G401.6 (cell line): ENCODE data around the gene URI1.

Experiments
- FAIRE-seq: peaks from 2 replicates; lab custom pipeline; 2012; peaks lifted over from hg19 to GRCh38; lab: Jason Lieb, UNC

URI1 gene

DNA sequence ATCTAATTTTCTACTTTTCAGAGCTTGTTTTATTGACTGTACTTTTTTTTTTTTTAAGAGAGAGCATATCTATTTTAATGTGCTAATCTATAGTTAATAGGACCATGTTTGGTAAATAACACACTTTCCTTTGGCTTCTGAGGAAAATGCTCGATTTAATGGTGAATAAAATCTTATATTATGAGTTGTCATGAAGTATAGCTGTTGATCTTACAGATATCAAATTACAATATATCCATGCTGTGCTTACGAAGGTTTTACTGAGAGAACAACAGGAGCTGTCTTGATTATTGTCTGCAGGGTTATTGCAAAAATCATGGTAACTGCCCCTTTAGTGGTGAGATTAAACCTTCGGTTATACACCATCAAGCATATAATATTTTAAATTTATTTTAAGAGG, 29.6 kb downstream of the URI1 start:
- no peak for FAIRE-seq

DNA sequence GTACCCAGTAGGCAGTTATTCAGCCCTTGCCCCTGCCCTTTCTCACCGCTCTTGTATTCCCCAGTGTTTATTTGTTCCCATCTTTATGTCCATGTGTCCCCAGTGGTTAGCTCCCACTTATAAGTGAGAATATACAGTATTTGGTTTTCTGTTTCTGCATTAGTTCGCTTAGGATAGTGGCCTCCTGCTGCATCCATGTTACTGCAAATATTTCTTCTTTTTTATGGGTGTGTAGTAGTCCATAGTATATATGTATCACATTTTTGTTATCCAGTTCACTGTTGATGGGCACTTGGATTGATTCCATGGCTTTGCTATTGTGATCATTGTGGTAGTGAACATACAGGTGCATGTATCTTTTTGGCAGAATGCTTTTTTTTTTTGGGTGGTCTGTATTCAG, 32.7 kb downstream of the URI1 start:
- no peak for FAIRE-seq

DNA sequence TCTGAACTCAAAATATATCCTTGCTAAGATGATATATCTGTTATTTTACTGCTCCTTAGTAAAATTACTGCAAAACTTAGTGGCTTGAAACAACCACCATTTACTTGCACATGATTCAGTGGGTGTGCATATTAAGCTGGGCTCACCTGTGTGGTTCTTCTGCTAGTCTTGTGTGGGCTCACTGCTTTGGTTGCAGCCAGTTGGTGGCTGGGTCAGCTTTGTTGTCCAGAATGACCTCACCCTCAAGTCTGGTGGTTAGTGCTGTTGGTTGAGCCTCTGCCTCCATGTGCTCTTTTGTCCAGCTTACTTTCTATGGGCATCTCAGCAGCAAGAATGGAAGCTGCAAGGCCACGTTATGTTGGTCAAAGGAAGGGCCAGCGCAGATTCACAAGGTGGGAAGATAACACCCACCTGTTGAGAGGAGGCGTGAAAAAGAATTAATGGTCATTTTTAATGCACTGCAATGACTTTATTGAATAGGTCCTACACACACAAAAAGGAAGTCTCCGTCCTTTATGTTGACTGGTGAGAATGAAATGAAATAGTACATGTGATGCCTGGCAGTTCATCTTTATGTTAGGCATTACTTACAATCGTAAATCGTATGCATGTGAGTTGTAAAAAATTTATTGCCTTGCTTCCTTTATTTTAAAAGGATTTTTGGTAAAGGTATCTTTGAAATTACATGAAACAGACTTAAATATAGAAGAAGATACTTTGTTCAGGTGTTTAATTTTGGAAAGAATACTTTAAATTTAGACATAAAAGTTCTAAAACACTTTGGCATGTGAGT, 34.3 kb downstream of the URI1 start:
- FAIRE-seq, result peak; percentile 30

DNA sequence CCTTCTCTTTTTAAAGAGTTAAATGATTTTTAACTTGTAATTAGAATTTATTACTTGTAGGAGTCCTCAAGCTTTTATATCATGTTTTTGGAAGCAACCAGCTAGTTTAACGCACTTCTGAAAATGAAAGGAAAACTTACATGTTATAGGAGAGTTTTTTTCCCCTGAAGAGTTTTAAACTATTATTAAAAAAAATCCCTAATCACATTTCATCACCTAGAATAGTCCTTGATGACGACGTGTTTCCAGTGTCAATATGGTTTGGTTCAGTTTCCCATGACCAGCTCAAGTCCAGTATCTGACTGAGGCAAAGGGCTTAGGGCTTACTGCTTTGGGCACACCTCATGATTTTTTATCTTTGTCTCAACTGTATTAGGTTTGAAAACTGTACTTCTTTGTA, 36.0 kb downstream of the URI1 start:
- no peak for FAIRE-seq

DNA sequence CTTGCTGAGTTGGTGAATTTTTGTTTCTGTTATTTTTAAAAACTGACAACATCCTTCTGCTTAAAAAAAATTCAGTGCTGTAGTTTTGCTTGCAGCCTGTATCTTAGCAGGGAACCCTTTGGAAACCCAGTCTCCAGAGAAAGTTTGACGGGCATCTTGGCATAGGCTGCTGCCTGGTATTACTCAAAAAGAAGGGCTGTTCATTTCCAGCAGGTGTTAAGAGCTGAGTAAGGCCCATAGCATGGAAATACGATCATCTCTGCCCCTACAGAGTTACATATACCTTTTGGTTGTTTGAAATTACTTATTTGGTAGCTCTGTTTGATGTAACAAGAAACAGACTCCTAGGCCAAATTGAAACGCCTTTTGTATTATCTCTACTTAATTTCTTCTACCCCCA, 41.5 kb downstream of the URI1 start:
- no peak for FAIRE-seq

DNA sequence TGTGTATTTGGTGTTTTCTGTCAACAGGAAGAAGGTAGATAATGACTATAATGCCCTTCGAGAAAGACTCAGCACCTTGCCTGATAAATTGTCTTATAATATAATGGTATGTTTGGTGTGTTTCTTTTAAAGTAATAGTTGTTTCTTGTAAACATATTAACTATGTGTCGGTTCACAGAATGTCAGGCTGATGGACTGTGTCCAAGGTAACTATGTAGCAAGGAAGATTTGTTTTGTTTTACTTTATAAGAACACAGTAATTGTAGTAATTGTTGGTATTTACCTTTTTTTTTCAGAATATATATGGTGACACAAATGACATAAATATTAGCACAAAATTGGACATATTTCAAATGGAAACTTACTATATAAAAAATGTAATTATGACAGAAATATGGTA, 43.2 kb downstream of the URI1 start:
- peak; percentile 8 for FAIRE-seq

DNA sequence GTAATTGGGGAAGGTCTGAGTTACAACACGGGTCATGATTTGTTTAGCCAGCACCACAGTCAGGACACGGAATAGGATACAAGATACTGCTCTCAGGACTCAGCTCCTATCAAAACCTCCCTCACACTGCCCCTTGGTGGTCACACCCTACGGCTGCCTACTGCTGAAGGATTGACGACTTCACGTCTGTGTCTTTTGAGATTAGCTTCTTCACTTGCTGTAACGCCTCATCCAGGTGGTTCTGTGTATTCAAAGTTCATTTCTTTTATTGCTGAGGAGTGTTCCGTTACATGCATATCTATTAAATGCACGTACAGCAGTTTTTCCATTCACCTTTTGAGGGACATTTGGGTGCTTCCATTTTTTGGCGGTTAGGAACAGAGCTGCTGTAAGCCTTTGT, 46.3 kb downstream of the URI1 start:
- no peak for FAIRE-seq

DNA sequence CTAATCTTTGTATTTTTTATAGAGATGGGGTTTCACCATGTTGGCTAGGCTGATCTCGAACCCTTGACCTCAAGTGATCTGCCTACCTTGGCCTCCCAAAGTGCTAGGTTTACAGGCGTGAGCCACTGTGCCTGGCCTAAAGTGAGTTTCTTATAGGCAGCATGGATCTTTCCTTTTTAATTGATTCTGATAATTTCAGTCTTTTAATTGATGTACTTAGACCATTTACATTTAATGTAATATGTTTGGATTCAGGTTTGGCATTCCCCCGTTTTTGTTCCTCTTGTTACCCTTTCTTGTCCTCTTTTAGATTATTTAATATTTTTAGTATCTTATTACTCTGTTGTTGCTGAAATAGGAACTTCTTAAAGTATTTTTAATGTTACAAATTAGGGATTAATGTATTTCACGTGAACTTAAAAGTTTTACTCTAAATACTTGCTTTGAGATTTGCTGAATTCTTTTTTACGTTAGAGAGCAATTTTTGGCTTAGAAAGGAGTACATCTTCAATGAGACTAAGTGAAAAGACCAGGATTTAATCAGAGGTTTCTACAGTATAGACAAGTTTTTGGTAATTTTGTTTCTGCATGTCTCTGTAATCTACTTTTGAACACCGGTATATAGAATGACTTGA, 50.3 kb downstream of the URI1 start:
- FAIRE-seq, result no peak

DNA sequence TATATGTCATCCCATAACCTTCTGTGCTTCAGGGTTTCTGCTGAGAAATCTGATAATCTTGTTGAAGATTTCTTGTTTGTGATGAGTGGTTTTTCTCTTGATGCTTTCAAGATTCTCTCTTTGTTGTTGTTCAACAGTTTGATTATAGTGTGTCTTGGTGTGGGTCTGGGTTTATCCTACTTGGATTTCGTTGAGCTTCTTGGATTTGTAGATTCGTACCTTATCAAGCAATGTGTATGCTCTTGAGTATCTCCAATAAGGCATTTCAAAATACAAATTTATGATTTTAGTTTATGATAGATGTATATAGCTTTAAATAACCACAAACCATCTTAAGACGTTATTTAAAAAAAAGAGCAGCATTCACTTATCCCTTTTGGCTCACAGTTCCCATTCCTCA, 57.5 kb downstream of the URI1 start:
- FAIRE-seq, result no peak

DNA sequence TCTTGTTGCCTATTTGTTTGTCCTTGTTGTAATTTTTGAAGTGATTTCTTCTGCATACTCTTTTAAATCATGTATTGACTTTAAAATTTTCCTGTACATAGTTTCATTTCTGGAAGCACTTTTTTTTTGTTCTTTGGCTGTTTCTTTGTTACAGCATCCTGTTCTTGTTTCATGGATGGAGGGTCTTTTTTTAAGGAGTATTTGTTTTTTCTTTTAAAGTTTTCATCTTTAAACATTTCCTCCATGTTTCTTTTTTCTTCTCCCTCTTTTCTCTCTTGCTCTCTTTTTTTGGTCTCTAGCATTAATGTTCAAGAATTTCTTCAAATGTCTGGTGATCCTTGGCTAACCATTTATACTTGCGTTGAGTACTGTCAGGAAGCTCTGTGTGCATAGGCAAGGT, 58.8 kb downstream of the URI1 start:
- FAIRE-seq, result peak; percentile 13

DNA sequence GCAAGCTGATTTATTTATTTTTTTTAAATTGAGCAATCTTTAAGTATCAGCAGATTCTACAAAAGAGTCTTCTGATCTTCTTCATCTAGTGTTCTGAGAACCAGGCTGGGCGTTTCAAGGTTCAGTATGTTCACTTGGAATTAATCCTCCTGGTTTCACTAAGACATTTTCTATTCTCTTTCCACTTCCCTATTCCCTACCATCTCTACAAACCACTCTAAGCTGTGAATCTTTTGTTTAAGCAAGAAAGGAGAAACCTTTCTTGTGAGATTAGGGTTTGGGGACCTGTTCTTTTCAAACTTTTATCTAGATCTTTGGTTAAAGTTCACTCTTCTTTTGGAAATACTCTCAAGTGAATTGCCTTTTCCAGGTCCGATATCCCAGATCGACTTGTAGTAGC, 59.3 kb downstream of the URI1 start:
- no peak for FAIRE-seq

DNA sequence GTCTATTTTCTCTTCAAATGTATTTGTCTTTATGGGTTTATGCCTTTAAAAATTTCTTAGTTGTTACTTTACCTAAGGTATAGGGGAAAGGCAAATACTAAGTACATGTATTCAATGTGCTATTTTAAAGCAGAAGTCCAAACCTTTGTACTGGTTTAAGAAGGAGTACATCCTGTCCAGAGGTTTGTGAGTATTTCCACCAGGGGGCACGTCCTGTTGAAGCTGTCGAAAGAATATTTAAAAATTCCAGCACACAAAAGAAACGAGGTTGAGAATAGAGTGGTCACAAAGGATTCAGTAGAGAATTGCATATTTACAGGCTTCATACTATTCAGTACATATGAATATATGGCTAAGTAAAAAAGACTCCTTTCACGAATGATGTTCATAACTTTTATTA, 59.8 kb downstream of the URI1 start:
- FAIRE-seq, result no peak

DNA sequence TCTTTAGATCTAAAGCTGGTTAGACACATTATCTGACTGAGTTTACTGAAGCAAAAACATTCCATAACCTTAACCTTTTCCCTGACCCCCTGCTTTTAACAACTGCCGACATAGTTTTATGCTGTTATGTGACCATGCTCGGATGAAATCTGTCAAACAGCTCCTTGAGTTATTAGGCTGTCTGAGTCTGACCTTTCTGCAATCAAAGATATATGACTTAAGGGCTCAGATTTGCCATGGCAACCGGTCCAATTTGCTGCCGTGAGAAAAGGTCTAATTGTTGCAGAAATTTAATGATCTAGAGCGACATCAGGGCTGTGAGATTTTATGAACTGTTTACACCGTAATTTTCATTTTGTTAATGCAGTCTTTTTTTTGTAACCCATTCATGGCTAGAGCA, 61.8 kb downstream of the URI1 start:
- no peak for FAIRE-seq

DNA sequence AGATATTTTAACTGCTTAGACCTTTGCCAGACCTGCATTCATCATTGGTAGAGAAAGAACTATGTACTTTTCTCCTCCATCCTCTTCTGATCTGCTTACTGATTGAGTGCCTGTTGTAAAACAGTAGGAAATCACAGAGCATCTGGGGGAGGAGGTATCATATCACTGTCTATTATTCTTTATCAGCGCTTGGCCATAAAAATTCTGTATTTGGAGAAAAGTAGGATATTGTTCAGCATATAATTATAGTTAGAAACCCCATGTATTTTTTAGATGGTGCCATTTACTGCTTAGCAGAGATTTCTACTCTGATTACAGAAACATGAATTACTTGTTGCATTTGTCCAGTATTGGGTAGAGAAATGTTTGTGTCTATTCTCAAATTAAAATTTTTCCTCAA, 62.4 kb downstream of the URI1 start:
- no peak for FAIRE-seq

DNA sequence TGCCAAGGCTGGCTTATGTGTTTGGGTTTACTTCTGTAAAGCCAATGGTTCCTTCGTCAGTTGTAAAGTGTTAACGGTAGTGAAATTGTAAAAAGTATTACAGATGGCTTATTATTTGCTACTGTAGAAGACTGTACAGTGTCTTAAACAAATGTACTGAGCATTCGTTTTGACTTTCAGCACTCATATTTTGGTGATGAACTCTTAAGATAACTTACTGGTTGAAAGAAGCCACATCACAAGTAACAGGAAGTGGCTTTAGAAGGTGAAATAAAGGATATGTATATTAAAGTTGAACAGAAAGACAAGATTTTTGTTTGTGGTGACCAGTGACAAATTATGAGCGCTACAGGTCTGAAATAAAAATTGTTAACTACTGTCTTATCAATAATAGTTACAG, 64.2 kb downstream of the URI1 start:
- FAIRE-seq, result no peak

DNA sequence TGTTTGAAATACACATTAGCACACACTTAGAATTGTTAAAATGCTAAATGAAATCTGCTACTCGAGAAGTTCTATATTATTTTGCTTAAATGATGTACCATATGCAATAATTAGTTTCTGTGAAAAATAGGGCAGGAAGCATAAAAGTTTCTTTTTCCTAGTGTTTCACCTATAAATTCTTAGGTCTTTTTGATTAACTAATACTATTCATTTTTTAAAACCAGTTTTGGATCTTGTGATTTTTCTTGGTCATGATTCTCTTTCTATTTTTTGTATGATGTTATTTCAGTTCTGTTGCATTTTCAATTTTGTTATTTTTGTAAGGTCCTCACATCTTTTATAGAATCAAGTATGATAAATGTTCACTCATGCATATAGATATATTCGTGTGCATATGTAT, 66.1 kb downstream of the URI1 start:
- FAIRE-seq, result no peak

DNA sequence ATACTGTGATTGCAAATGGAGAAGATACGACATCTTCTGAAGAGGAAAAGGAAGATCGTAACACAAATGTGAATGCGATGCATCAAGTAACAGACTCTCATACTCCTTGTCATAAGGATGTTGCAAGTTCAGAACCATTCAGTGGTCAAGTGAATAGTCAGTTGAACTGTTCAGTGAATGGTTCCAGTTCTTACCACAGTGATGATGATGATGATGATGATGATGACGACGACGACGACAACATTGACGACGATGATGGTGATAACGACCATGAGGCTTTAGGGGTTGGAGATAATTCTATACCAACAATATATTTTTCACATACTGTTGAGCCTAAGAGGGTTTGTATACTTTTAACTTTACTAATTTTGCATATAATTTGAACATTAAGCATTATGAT, 67.0 kb downstream of the URI1 start:
- FAIRE-seq, result no peak

DNA sequence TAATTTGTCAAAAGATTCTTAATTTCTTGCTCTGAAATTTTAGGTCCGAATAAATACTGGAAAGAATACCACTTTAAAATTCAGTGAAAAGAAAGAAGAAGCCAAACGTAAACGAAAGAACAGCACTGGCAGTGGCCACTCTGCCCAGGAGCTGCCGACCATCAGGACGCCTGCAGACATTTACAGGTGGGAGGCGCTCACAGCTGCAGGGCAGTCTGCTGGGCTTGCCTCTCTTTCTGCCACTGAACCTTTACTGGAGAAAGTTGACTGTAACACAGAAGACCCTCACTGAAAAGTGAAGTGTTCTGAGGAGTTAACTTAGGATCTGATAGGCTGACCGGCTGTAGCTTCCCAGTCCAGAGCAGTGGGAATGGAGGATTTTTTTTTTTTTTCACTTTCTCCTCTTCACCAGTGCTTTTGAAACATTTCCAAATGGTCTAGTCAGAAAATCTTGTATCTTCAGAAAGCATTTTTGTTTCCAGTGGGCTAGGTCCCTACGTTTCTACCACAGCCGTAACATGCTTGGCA, 69.1 kb downstream of the URI1 start:
- FAIRE-seq, result no peak

DNA sequence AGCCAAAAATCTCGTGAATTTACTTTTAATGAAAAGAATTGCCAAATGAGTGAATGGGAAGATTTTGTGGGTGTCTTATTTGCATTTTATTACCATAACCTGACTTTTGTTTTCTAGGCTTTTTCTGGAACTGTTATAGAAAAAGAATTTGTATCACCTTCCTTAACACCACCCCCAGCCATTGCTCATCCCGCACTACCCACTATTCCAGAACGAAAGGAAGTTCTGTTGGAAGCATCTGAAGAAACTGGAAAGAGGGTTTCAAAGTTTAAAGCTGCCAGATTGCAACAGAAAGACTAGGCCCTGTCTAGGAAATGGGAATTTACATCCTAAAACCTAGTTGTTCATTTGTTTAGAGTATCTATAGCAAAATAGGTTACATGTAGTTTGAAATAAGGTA, 72.7 kb downstream of the URI1 start:
- no peak for FAIRE-seq

DNA sequence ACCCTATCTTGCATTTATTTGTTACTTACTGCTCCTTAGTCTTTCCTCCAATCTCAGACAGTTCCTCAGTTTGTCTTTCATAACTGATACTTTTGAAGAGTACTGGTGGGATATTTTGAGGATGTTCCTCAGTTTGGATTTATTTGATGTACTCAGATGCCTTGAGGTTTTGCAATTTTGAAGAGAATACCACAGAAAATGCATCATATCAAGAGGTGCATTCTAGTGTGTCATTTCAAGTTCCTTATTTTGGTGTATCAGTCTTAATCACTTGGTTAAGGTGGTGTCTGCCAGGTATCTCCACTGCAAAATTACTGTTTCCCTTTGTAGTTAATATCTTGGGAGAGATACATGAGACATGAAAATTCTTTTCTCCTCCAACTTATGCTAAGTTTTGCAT, 75.1 kb downstream of the URI1 start:
- FAIRE-seq, result no peak

DNA sequence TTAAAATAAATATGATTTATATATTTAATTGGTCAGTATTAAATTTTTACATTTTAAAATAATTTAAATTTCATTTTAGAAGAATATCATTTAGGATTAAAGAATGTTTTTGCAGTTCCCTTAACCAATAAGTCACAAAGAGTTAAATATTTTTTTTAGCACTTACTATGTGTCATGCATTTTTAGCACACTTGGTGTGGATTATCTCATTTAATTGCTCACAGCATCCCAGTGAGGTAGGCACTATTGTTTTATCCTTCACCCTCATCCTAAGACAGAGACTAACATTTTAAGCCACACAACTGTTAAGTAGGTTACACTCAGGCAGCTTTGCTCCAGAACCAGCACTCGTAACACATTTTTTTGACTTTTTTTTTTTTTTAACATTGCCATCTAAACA, 78.2 kb downstream of the URI1 start:
- no peak for FAIRE-seq

DNA sequence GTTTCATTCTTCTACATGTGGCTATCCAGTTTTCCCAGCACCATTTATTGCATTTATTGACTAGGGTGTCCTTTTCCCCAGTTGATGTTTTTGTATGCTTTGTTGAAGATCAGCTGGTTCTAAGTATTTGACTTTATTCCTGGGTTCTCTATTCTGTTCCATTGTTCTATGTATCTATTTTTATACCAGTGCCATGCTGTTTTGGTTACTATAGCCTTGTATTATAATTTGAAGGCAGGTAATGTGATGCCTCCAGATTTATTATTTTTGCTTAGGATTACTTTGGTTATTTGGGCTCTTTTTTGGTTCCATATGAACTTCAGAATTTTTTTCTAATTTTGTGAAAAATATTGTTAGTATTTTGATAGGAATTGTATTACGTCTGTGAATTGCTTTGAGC, 80.6 kb downstream of the URI1 start:
- no peak for FAIRE-seq

DNA sequence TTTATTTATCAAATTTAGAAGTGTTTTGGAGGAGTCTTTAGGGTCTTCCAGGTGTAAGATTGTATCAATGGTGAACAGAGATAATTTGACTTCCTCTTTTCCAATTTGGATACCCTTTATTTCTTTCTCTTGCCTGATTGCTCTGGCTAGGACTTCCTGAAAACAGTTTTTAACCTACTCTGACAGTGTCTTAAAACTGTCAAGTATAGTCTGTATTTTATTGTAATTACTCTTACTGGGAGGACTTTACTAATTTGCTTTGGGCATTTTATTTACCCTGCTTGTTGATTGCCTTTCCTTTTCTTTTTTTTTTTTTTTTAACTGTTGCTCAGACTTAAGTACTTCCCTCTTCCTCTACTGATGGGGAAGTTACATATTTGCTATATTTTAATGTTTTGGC, 81.3 kb downstream of the URI1 start:
- FAIRE-seq, result no peak

DNA sequence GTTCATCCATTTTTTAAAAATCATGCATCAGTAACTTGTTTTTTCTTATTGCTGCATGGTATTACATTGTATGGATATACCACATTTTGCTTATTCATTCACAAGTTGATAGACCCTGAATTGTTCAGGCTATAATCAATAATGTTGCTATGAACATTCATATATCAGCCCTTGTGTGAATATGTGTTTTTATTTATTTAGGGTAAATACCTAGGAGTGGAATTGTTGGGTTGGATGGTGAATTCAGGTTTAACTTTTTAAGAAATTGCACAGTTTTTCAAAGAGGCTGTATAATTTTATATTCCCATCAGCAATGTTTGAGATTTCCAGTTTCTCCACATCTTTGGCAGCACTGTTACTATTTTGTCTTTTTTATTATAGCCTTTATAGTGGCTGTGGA, 82.1 kb downstream of the URI1 start:
- FAIRE-seq, result peak; percentile 11
